GM12878 (cell line): ENCODE results near the gene IMPACT.

Source experiments
- ATF7 ChIP-seq: fragments of 450-650 bp; IDR thresholded peaks from 2 replicates; pipeline ENCODE4 v1.6.1; 2016; ENCODE audit warnings: low read depth, mild to moderate bottlenecking
- CTCF ChIP-seq, 3 experiments: IDR thresholded peaks in 2 of 3; conservative IDR thresholded peaks in 1 of 3; 2 replicates each; pipeline ENCODE4 v1.5.1; 2011; ENCODE audit warnings: low read depth in 3 of 3, low read length in 3 of 3, mild to moderate bottlenecking in 3 of 3, control low read depth in 2 of 3, moderate library complexity in 2 of 3, inconsistent platforms in 1 of 3, mixed read lengths in 1 of 3; ENCODE audit not compliant: control insufficient read depth in 2 of 3, insufficient read depth in 1 of 3; ENCODE audit errors: extremely low read depth in 1 of 3
- SIN3A ChIP-seq: IDR thresholded peaks from 2 replicates; pipeline ENCODE4 v1.6.1; 2012; ENCODE audit warnings: low read depth, low read length, improper control_type of control experiment
- TF ChIP-seq, protein P1 (sequence below): IDR thresholded peaks from 2 replicates; pipeline ENCODE4 v1.6.1; 2011; ENCODE audit warnings: low read depth, mild to moderate bottlenecking, low read length, moderate library complexity, borderline replicate concordance; ENCODE audit errors: extremely low read depth

GRCh38 chr18:24417480-24417879 lies 9.0 kb upstream of the IMPACT start:
- TF ChIP-seq SIN3A (no peak), CTCF (IDR thresholded peaks at IDR 0.05 in 2 of 3, conservative IDR thresholded peaks at IDR 0.05 in 1 of 3; ENCODE audit: control insufficient read depth in 2 of 3, extremely low read depth in 1 of 3, insufficient read depth in 1 of 3, low read depth in 3 of 3, low read length in 3 of 3) (no peak), ATF7 (no peak)
- TF ChIP-seq, protein P1, sequence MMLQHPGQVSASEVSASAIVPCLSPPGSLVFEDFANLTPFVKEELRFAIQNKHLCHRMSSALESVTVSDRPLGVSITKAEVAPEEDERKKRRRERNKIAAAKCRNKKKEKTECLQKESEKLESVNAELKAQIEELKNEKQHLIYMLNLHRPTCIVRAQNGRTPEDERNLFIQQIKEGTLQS, result no peak
